ENCODE data around the gene EPS8.

- no peak for TF ChIP-seq TAF1 (IDR thresholded peaks at IDR 0.05; ENCODE audit: borderline replicate concordance, insufficient read depth, low read length)
- TF ChIP-seq REST (IDR thresholded peaks at IDR 0.05; ENCODE audit: insufficient read depth in 1 of 2, low read depth in 2 of 2, low read length in 2 of 2): no peak
- TF ChIP-seq POLR2AphosphoS5 (IDR thresholded peaks at IDR 0.05; ENCODE audit: low read depth, low read length): no peak
These were observed 30.7 kb upstream of the EPS8 start for GRCh38 chr12:15819644-15820437.

All from PFSK-1 (cell line).